ENCODE results near the gene C3orf20. TPM values are rescaled to one million over a fixed set of nuclear protein-coding genes. Genes with fewer than 3 reads are reported as not detected.
A peak's percentile ranks its signal among the peaks of the same experiment; 100 is the strongest.

Gene C3orf20
- total and polyA plus RNA-seq, 2 of the 13 experiments (the other 11 are each of a cell fraction or from before 2014, with no cell fraction given): 0.03 to 0.04 TPM

DNA sequence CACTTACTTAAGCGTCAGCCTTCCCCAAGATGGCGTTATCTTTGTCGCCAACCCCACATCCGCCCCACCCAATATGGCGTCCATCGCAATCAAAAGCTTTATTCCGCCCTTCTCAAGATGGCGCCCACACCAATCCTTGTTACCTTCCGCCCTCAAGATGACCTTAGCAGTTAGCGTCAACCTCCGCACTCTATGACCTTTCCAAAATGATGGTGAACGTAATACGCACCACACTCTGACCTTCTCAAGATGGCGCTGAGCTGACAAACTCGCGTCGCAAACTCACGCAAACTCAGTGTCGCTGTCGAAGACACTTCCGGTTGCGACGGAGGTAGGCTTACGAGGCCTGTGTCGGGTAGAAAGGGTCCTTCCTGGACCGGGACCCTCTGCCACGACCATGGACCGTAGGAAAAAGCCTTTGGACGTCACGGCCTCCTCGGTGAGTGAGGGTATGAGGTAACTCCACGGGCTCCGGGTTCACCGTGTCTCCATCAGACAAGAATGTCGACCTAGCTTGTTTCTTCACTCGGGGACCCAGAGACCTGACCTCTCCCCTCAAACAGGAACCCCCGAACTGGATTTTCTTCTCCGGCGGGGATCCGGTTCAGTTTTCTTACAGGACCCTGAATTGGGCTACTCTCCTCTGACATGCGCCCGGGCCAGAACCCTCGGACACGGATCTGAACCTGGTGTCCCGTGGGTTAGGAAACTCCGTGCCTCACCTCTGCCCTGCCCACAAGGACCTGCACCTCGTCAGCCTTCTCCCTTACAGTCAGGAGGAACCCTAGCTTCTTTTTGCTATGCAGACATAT lies 23.3 kb upstream of the C3orf20 start, which contains the start of gene CCDC174 (continued):
- TF ChIP-seq PREB (CRISPR knock-in tag; IDR thresholded peaks at IDR 0.05) (no peak), GFI1 (CRISPR knock-in tag; IDR thresholded peaks at IDR 0.05; ENCODE audit: borderline replicate concordance) (peak; percentile 33; the same call in 1 of the 2 replicates), ZNF501 (CRISPR knock-in tag; IDR thresholded peaks at IDR 0.05) (peak; percentile 91), ZSCAN12 (CRISPR knock-in tag; IDR thresholded peaks at IDR 0.05) (no peak), SPEN (CRISPR knock-in tag; IDR thresholded peaks at IDR 0.05; ENCODE audit: low read depth) (no peak; the same call in none of the 2 replicates), AKAP8 (CRISPR knock-in tag; IDR thresholded peaks at IDR 0.05) (peak; percentile 68; the same call in 1 of the 2 replicates), ZNF121 (CRISPR knock-in tag; IDR thresholded peaks at IDR 0.05) (no peak), ZNF460 (CRISPR knock-in tag; IDR thresholded peaks at IDR 0.05; ENCODE audit: borderline replicate concordance) (no peak; the same call in 1 of the 2 replicates), ZNF614 (CRISPR knock-in tag; IDR thresholded peaks at IDR 0.05; ENCODE audit: borderline replicate concordance) (peak; percentile 80; the same call in 1 of the 2 replicates), ZNF24 (IDR thresholded peaks at IDR 0.05) (no peak), IKZF4 (CRISPR knock-in tag; IDR thresholded peaks at IDR 0.05; ENCODE audit: borderline replicate concordance, low read depth, not compliant biosample characterization) (peak; percentile 45), ZNF326 (CRISPR knock-in tag; IDR thresholded peaks at IDR 0.05; ENCODE audit: borderline replicate concordance) (no peak), CCDC6 (CRISPR knock-in tag; IDR thresholded peaks at IDR 0.05) (peak; percentile 90), ZNF354B (CRISPR knock-in tag; IDR thresholded peaks at IDR 0.05) (no peak), DMAP1 (CRISPR knock-in tag; IDR thresholded peaks at IDR 0.05) (peak; percentile 92), ZBTB38 (CRISPR knock-in tag; IDR thresholded peaks at IDR 0.05) (peak; percentile 56; the same call in 1 of the 2 replicates), CHD4 (IDR thresholded peaks at IDR 0.05; ENCODE audit: borderline replicate concordance, low read length) (no peak), STAG1 (CRISPR knock-in tag; IDR thresholded peaks at IDR 0.05) (no peak), ZNF83 (CRISPR knock-in tag; IDR thresholded peaks at IDR 0.05; ENCODE audit: borderline replicate concordance) (peak; percentile 65; the same call in 1 of the 2 replicates)
- TF ChIP-seq, protein P1, sequence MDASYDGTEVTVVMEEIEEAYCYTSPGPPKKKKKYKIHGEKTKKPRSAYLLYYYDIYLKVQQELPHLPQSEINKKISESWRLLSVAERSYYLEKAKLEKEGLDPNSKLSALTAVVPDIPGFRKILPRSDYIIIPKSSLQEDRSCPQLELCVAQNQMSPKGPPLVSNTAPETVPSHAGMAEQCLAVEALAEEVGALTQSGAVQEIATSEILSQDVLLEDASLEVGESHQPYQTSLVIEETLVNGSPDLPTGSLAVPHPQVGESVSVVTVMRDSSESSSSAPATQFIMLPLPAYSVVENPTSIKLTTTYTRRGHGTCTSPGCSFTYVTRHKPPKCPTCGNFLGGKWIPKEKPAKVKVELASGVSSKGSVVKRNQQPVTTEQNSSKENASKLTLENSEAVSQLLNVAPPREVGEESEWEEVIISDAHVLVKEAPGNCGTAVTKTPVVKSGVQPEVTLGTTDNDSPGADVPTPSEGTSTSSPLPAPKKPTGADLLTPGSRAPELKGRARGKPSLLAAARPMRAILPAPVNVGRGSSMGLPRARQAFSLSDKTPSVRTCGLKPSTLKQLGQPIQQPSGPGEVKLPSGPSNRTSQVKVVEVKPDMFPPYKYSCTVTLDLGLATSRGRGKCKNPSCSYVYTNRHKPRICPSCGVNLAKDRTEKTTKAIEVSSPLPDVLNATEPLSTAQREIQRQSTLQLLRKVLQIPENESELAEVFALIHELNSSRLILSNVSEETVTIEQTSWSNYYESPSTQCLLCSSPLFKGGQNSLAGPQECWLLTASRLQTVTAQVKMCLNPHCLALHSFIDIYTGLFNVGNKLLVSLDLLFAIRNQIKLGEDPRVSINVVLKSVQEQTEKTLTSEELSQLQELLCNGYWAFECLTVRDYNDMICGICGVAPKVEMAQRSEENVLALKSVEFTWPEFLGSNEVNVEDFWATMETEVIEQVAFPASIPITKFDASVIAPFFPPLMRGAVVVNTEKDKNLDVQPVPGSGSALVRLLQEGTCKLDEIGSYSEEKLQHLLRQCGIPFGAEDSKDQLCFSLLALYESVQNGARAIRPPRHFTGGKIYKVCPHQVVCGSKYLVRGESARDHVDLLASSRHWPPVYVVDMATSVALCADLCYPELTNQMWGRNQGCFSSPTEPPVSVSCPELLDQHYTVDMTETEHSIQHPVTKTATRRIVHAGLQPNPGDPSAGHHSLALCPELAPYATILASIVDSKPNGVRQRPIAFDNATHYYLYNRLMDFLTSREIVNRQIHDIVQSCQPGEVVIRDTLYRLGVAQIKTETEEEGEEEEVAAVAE (CRISPR knock-in tag; IDR thresholded peaks at IDR 0.05; ENCODE audit: borderline replicate concordance): peak; percentile 72; the same call in 1 of the 2 replicates
- TF ChIP-seq, protein P2, sequence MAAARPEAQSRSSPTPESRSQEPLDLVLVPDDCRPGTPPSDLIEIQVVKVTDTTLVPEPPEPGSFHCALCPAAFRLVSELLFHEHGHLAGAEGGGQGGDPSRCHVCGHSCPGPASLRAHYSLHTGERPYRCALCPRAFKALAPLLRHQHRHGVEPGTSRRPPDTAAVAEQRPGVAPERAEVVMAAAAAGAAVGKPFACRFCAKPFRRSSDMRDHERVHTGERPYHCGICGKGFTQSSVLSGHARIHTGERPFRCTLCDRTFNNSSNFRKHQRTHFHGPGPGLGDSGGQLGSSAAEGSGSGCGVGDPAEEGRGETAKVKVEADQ (CRISPR knock-in tag; IDR thresholded peaks at IDR 0.05; ENCODE audit: borderline replicate concordance): no peak
- TF ChIP-seq, protein P3, sequence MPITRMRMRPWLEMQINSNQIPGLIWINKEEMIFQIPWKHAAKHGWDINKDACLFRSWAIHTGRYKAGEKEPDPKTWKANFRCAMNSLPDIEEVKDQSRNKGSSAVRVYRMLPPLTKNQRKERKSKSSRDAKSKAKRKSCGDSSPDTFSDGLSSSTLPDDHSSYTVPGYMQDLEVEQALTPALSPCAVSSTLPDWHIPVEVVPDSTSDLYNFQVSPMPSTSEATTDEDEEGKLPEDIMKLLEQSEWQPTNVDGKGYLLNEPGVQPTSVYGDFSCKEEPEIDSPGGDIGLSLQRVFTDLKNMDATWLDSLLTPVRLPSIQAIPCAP (CRISPR knock-in tag; IDR thresholded peaks at IDR 0.05; ENCODE audit: low read depth): peak; percentile 74; the same call in 1 of the 2 replicates

Measured in HepG2 (cell line).